Hematopoietic multipotent progenitor cell treated with erythropoietin and hydrocortisone succinate and interleukin-3 and kit ligand, for 17 days (in vitro differentiated cells): ENCODE measurements around the gene MAT1A.

ENCODE experiments used
- DNase-seq: peaks from one replicate; pipeline ENCODE4 v3.0.0-alpha.2; 2015; ENCODE audit warnings: low spot score

MAT1A gene

DNA sequence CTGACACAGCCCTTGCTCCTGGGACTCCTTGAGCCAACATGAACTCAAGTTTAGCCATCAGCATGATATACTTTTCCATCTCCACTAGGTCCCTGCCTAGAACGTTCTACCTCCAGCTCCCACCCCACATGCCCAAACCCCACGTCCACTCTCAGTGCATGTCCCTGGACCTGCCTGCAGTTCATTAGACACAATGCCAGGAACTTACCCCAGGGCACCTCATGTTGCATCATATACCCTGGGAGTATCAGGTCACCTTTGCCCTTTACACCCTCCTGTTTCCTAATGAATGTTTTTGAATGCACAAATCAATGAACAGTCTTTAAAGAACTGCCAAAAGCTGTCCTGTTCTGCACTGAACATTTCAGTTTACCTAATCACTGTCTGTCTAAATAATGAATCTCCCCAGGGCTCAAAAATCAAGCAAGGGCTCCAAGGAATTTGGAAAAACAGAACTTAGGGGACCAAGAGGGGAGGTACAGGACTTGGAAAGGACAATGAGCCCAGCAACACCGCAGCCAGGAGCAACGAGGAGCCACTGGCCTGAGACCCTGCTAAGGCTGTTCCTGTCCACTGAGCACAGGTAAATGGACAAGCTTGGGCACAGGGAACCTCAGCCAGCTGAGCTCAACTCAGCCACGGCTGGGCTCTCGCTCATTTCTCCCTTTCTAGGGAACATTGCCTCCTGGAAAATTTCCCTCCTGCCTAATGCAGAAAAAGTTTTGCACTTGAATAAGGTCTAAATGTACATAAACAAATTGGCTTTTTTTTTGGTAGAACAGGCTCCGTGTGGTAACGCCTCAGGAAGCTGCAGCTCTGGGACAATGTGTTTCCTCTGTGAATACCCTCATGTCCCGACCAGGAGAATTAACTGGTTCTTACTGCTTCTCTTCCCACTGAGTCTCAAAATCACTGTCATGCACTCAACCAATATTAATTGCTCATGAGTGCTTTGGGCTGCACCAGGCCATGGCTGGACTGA, 7.4 kb downstream of the MAT1A start:
- DNase-seq: no peak

GRCh38 chr10:80281292-80281691, 8.2 kb downstream of the MAT1A start:
- DNase-seq: no peak

- DNase-seq: no peak
These were observed 9.2 kb downstream of the MAT1A start for GRCh38 chr10:80280071-80280800.

DNA sequence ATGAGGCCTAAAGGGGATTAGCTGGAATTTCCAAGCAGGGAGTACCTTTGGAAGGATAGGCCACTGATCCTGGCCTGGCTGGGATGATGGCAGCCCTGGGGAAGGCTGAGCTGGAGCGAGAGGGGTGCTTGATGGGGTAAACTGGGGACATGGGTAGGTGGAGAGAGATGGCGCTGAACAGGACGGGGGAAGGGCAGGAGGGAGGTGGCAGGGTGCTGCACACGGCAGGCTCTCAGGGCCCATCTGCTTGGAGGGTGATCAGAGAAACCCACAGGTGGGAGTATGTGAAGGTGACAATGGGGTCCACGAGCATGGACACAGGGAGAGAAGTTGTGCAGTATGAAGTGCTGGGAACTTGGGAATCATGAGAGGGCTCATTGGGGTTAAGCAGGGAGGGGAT, 10.3 kb downstream of the MAT1A start:
- no peak for DNase-seq

- DNase-seq: no peak
These were observed 11.0 kb downstream of the MAT1A start for GRCh38 chr10:80278480-80278879.

DNA sequence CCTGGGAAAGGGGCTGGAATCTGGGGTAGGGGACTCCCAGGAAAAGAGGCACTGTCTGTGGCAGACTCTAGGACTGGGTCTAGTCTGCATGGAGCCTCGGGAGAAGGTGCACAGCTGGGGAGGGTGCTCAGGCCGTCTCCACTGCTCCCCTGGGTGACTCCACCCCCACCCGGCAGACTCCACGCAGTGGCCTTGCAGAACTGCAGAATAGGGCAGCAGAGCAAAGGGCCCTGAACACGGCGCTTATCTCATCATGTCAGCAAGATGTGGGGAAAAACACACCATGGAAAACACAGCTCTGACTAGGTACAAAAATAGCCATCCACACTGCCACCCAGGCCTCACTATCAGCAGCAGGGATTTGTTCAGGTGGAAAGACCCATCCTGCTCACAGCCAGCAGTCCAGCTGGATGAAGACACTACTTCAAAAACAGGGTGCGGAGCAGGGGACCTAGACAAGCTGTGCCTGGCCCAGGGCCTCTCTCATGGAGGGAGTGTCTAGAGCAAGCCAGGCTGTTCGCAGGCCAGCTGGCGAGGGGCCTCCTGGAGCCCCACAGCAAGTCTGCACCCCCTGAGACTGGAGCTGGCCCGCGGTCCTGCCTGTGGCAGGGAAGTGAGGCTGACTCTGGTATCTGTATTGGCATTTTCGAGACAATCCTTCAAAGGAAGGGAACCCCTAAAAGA, 11.7 kb downstream of the MAT1A start:
- no peak for DNase-seq

DNA sequence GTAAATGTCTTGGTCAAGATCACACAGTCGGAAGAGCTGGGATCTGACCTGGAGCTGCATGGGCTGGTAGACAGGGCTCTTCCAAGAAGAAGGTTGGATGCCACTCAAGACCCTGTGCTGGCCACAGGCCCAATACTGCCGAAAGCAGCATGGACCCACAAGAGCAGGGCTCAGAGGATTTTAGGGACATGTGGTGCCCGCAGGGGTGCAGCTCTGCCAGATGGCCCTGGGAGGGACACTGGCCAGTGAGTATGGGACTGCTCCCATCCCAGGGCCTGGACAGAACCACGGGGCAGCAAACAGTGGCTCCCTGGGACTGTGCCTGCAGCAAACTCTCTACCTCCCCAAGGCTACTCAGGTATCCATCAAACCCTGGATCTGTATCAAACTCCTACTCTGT, 12.4 kb downstream of the MAT1A start:
- DNase-seq: no peak

- DNase-seq: no peak
These were observed 13.1 kb downstream of the MAT1A start for GRCh38 chr10:80276335-80276734.

DNA sequence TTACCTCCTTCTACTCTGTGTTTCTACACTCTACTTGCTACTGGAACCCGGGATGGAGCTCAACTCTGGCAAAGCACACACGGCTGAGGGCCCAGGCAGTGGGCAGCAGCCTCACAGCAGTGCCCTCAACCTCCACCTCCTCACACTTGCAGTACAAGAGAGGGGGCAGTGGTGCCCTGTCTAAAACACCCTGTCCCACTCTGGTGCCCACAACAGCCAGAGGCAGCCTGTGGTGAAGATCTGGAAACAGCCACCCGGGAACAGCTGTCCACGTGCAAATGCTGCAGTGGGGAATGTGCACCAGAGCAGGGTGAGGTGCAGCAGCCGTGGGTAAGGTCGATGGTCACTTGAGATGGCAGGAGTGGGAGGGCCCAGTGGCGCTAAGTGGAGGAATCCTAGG, 13.7 kb downstream of the MAT1A start:
- DNase-seq: no peak

- no peak for DNase-seq
These were observed 14.3 kb downstream of the MAT1A start for GRCh38 chr10:80275135-80275498.

DNA sequence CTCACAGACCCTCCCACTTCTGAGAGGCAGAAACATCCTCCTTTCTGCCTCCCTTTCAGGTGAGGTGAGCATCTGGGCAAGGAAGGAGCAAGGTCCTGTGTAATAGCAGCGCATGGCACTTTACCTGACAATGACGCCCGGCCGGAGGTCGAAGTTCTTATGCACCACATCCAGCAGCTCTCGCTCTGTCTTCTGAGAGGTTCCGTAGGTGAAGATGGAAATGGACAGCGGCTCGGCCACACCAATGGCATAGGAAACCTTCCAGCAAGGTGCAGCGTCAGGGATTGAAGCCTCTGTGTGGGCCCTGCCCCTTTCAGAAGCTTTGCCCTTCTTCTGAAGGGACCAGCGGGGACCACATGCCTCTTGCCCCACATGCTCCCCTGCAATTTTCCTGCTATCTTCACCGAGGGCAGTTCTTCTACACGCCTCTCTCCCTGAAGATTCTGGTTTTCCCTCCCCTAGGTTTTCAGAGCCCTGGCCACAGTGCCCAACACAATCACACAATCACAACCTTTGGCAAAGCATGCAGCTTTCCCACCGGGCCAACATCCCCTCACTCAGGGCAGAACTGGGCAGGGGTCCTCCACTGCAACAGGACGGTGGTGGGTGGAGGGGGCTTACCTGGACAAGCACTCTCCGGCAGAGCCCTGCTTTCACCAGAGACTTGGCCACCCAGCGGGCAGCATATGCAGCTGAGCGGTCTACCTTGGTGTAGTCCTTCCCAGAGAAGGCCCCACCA, 14.9 kb downstream of the MAT1A start:
- no peak for DNase-seq

GRCh38 chr10:80273523-80274170, 15.8 kb downstream of the MAT1A start:
- DNase-seq: no peak

DNA sequence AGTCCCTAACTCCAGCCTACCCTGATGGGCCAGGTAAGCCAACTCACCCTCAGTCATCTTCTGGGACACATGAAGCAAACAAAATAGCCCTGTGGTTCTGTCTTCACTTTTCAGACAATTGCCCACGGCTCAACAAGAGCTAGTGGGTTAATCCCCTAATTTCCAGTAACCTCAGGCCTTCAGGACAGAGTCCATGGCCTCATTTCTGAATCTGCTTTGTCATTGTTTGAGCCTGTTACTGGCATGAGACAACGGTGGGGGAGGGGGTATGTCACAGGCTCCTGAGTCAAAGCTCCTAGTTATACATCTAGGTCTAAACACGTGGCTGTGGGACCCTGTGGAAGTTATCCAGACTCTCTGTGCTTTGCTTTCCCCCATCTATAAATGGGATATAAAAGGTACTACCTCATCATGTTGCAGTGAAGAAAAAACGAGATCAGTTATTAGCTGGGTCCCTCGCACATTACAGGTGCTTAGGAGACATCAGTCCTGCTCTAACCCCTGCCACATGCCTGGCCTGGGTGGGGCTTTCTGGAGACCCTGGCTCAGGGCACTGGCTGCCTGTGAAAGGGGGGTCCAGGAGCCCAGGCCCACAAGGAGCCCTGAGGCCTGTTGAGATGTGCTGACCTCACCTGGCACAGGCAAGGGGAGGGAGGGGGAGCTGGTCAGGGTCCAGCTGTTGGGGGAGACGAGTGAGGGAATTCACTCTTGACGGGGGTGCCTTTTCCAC, 16.5 kb downstream of the MAT1A start:
- no peak for DNase-seq

- no peak for DNase-seq
These were observed 18.0 kb downstream of the MAT1A start for GRCh38 chr10:80271416-80271815.

DNA sequence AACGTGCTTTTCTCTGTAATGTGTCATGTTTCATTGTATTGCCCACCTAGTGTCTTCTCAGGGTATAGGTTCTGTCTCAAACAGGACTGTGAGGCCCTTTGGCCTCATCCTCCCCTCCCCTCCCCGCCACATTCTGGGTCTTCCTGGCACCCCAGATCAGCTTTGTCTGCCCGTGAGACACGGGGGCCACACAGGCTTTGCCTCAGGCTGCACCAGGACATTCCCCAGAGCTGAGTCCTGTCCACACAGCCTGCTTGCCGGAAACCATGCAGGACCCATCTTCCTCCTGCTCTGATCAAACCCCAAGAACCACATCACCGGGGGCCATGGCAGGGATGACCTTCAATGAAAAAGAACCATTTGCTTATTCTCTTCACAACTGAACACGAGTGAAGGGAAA, 18.6 kb downstream of the MAT1A start:
- DNase-seq: no peak

DNA sequence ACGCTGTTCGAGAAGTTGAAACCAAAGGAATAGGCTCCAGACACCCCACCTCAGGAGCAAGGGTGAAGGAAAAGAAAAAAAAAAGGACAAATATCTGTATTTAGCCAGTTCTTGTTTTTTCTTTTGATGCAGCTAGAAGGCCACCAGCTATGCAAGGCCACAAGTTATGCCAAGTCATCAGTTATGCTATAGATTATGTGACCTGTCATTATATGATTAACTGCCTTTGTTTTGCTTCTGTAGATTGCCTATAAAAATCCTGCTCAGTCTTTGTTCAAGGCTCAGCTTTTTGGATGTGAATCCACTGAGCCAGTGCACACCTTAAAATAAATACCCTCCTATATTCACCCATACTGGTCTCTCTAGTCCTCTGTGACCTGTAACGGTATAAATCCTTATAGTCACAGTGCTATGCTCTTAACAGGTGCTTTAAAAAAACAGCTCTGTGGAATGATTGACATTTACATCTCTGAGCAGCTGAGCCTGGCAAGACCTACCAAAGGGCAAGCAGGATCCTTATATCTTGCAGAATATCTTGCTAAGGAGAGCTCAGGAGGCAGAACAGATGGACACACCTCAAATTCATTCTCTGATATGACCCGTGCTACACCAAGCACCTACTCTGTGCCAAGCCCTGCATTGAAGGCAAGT, 20.4 kb downstream of the MAT1A start:
- DNase-seq: no peak

GRCh38 chr10:80268266-80268665, 21.2 kb downstream of the MAT1A start:
- DNase-seq: no peak

GRCh38 chr10:80266513-80266863, 23.0 kb downstream of the MAT1A start:
- no peak for DNase-seq

- no peak for DNase-seq
These were observed 23.5 kb downstream of the MAT1A start for GRCh38 chr10:80265740-80266512.
